OCI-LY1 (cell line): Measurements from ENCODE around the gene ATG14.

Experiments
- H2AFZ ChIP-seq: fragments of 200-600 bp; sonication (generic), shearing (Covaris generic); 2 replicates; pipeline ENCODE4 v1.6.0; 2014; ENCODE audit warnings: antibody characterized with exemption, mild to moderate bottlenecking, low read length
- H3F3A ChIP-seq: fragments of 200-600 bp; sonication (generic), shearing (Covaris generic); 2 replicates; pipeline ENCODE4 v1.6.0; 2014; ENCODE audit warnings: mild to moderate bottlenecking, antibody characterized with exemption, low read length, moderate library complexity; ENCODE audit not compliant: insufficient read depth
- H3K27ac ChIP-seq: fragments of 200-600 bp; sonication (generic); 2 replicates; pipeline ENCODE4 v1.5.1; 2014; ENCODE audit warnings: low read length, mixed run types, mild to moderate bottlenecking, low read depth; ENCODE audit not compliant: poor library complexity, severe bottlenecking
- H3K27me3 ChIP-seq: fragments of 200-600 bp; sonication (generic); 2 replicates; pipeline ENCODE4 v1.6.0; 2014; ENCODE audit warnings: antibody characterized with exemption, mild to moderate bottlenecking, low read length, moderate library complexity; ENCODE audit not compliant: insufficient read depth
- H3K36me3 ChIP-seq: fragments of 200-600 bp; sonication (generic); 2 replicates; pipeline ENCODE4 v1.6.1; 2014; ENCODE audit warnings: mild to moderate bottlenecking, antibody characterized with exemption, low read length, moderate library complexity, mixed read lengths; ENCODE audit not compliant: insufficient read depth
- H3K4me1 ChIP-seq: fragments of 200-600 bp; sonication (generic); 2 replicates; pipeline ENCODE4 v1.5.1; 2014; ENCODE audit warnings: mild to moderate bottlenecking, low read length, moderate library complexity; ENCODE audit not compliant: insufficient read depth, severe bottlenecking
- H3K4me2 ChIP-seq: fragments of 200-600 bp; sonication (generic), shearing (Covaris generic); 2 replicates; pipeline ENCODE4 v1.6.1; 2014; ENCODE audit warnings: low read length
- H3K4me3 ChIP-seq: fragments of 200-600 bp; sonication (generic); 2 replicates; pipeline ENCODE4 v1.5.1; 2014; ENCODE audit warnings: low read length, low read depth, mild to moderate bottlenecking, mixed read lengths; ENCODE audit not compliant: poor library complexity, severe bottlenecking
- H3K79me2 ChIP-seq: fragments of 200-600 bp; shearing (Covaris generic); 2 replicates; pipeline ENCODE4 v1.6.1; 2016; ENCODE audit warnings: mixed run types, low read length, mixed read lengths; ENCODE audit not compliant: insufficient read depth
- H3K9ac ChIP-seq: fragments of 200-600 bp; sonication (generic), shearing (Covaris generic); 2 replicates; pipeline ENCODE4 v1.6.1; 2014; ENCODE audit warnings: mild to moderate bottlenecking, low read length, mixed read lengths
- H3K9me2 ChIP-seq: fragments of 200-600 bp; sonication (generic), shearing (Covaris generic); 2 replicates; pipeline ENCODE4 v1.6.1; 2014; ENCODE audit warnings: low read depth, mild to moderate bottlenecking, low read length, mixed read lengths
- H3K9me3 ChIP-seq: fragments of 200-600 bp; shearing (Covaris generic); 2 replicates; pipeline ENCODE4 v1.6.1; 2014; ENCODE audit warnings: low read length, mixed read lengths
- H4K20me1 ChIP-seq: fragments of 200-600 bp; sonication (generic), shearing (Covaris generic); 2 replicates; pipeline ENCODE4 v1.6.0; 2016; ENCODE audit warnings: mild to moderate bottlenecking, low read length; ENCODE audit not compliant: insufficient read depth
- CTCF ChIP-seq: fragments of 200-600 bp; sonication (generic), shearing (Covaris generic); IDR thresholded peaks from 2 replicates; pipeline ENCODE4 v1.5.1; 2017; ENCODE audit warnings: mild to moderate bottlenecking, antibody characterized with exemption, low read length, moderate library complexity, mixed read lengths
- EZH2 ChIP-seq: fragments of 200-600 bp; sonication (generic), shearing (Covaris generic); IDR thresholded peaks from 2 replicates; pipeline ENCODE4 v1.8.0; 2017; ENCODE audit warnings: borderline replicate concordance, mixed run types, mild to moderate bottlenecking, antibody characterized with exemption, low read length, moderate library complexity, mixed read lengths

The ATG14 gene

DNA sequence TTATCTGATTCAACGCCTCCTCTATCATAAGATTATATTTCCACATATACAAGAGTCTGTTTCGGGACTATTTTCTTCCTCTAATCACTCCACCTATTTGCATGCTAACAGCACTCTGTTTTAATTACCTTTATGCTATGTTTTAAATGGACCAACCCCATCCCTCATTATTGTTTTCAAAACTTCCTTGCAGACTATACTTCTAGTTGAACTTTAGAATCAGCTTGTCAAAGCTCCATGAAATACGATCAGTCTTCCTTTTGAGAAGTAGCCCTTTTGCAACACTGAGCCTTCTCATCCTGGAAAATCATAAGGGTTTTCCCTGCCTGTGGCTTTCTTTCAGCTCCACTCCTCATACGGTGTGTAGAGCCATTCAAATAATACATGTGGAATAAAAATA is 36.9 kb downstream of the ATG14 start:
- Histone ChIP-seq H3K4me2 (no peak overlapping the region), H3K79me2 (no peaks in the 10 kb centered on the region), H3K4me3 (no peak overlapping the region), H3F3A (no peaks in the 10 kb centered on the region), H3K4me1 (no peaks in the 10 kb centered on the region), H3K27ac (no peak overlapping the region), H3K9me2 (no peaks in the 10 kb centered on the region), H3K27me3 (no peaks in the 10 kb centered on the region), H3K36me3 (peaks cover 17% of the 10 kb centered on the region; the same call in 1 of the 2 replicates), H4K20me1 (no peaks in the 10 kb centered on the region), H2AFZ (no peak overlapping the region), H3K9ac (no peak overlapping the region), H3K9me3 (no peaks in the 10 kb centered on the region)
- TF ChIP-seq CTCF, result no peak
- no peak for TF ChIP-seq EZH2

GRCh38 chr14:55373784-55374705 is 37.6 kb downstream of the ATG14 start:
- no peaks in the 10 kb centered on the region for H3K4me1 ChIP-seq
- H3F3A ChIP-seq, result no peaks in the 10 kb centered on the region
- H3K36me3 ChIP-seq, result peaks cover 19% of the 10 kb centered on the region; the same call in 1 of the 2 replicates
- H3K9me3 ChIP-seq, result no peaks in the 10 kb centered on the region
- TF ChIP-seq EZH2, result no peak
- TF ChIP-seq CTCF, result no peak
- H3K4me3 ChIP-seq, result no peak overlapping the region
- no peak overlapping the region for H2AFZ ChIP-seq
- no peaks in the 10 kb centered on the region for H4K20me1 ChIP-seq
- no peak overlapping the region for H3K4me2 ChIP-seq
- no peaks in the 10 kb centered on the region for H3K27me3 ChIP-seq
- H3K27ac ChIP-seq, result no peak overlapping the region
- H3K79me2 ChIP-seq, result no peaks in the 10 kb centered on the region
- no peaks in the 10 kb centered on the region for H3K9me2 ChIP-seq
- H3K9ac ChIP-seq, result no peak overlapping the region

GRCh38 chr14:55372825-55373224 is 38.8 kb downstream of the ATG14 start:
- Histone ChIP-seq H2AFZ (no peak overlapping the region), H3K4me3 (no peak overlapping the region)

More at GRCh38 chr14:55372825-55373224, 38.8 kb downstream of the ATG14 start:
- Histone ChIP-seq H3K27me3 (no peaks in the 10 kb centered on the region), H3K4me1 (no peaks in the 10 kb centered on the region), H3K9me2 (no peaks in the 10 kb centered on the region), H3K79me2 (no peaks in the 10 kb centered on the region), H3K9ac (no peak overlapping the region), H3K36me3 (peaks cover 28% of the 10 kb centered on the region; the same call in 1 of the 2 replicates), H3K9me3 (no peaks in the 10 kb centered on the region), H3F3A (no peaks in the 10 kb centered on the region), H3K4me2 (no peak overlapping the region), H4K20me1 (no peaks in the 10 kb centered on the region), H3K27ac (no peak overlapping the region)
- TF ChIP-seq CTCF, result no peak
- no peak for TF ChIP-seq EZH2
